GM21528 (cell line): Measurements from ENCODE around the gene PLCH2.

Source experiments
- ATAC-seq: cut with Tn5 transposase; IDR thresholded peaks from one replicate; pipeline ENCODE4 v1.9.1; 2021; ENCODE audit warnings: mild to moderate bottlenecking, moderate library complexity; ENCODE audit not compliant: unreplicated experiment, low FRiP score

The PLCH2 gene

GRCh38 chr1:2475571-2475970 lies 518 bp upstream of the PLCH2 start:
- ATAC-seq, result no peak

- no peak for ATAC-seq
These were observed 1.2 kb downstream of the PLCH2 start for GRCh38 chr1:2477309-2477708.

GRCh38 chr1:2477791-2478499 lies 1.9 kb downstream of the PLCH2 start:
- no peak for ATAC-seq

GRCh38 chr1:2479186-2479585 lies 3.1 kb downstream of the PLCH2 start:
- ATAC-seq, result no peak

GRCh38 chr1:2479618-2480017 lies 3.5 kb downstream of the PLCH2 start:
- no peak for ATAC-seq

- ATAC-seq, result no peak
These were observed 4.3 kb downstream of the PLCH2 start for GRCh38 chr1:2480236-2480985.

GRCh38 chr1:2480986-2481364 lies 4.9 kb downstream of the PLCH2 start:
- ATAC-seq, result no peak

GRCh38 chr1:2481885-2482284 lies 5.8 kb downstream of the PLCH2 start:
- ATAC-seq, result no peak

- ATAC-seq, result no peak
These were observed 6.5 kb downstream of the PLCH2 start for GRCh38 chr1:2482588-2482987.

GRCh38 chr1:2483026-2483425 lies 6.9 kb downstream of the PLCH2 start:
- ATAC-seq, result no peak

- ATAC-seq, result no peak
These were observed 7.9 kb downstream of the PLCH2 start for GRCh38 chr1:2483970-2484369.

GRCh38 chr1:2486041-2486440 lies 10.0 kb downstream of the PLCH2 start:
- no peak for ATAC-seq

- no peak for ATAC-seq
These were observed 10.5 kb downstream of the PLCH2 start for GRCh38 chr1:2486558-2486957.

- ATAC-seq, result no peak
These were observed 12.6 kb downstream of the PLCH2 start for GRCh38 chr1:2488688-2489087.

GRCh38 chr1:2489615-2490014 lies 13.5 kb downstream of the PLCH2 start:
- no peak for ATAC-seq

- no peak for ATAC-seq
These were observed 16.0 kb downstream of the PLCH2 start for GRCh38 chr1:2492091-2492490.

GRCh38 chr1:2493218-2493617 lies 17.1 kb downstream of the PLCH2 start:
- ATAC-seq, result no peak

- no peak for ATAC-seq
These were observed 17.7 kb downstream of the PLCH2 start for GRCh38 chr1:2493691-2494322.

- ATAC-seq, result no peak
These were observed 18.2 kb downstream of the PLCH2 start for GRCh38 chr1:2494323-2494693.

- no peak for ATAC-seq
These were observed 18.9 kb downstream of the PLCH2 start for GRCh38 chr1:2495026-2495425.

- no peak for ATAC-seq
These were observed 19.5 kb downstream of the PLCH2 start for GRCh38 chr1:2495546-2495945.
